Spleen (tissue), 11 donors: ENCODE data around the gene ARHGAP25. TPM values are rescaled to one million over a fixed set of nuclear protein-coding genes. Genes with fewer than 3 reads are reported as not detected.

Experiments used
- DNase-seq: peaks from one replicate; pipeline ENCODE4 v3.0.0-alpha.2; 2020
- H3K27ac ChIP-seq, 8 donors: fragments of 200-600 bp; sonication (generic) in 7 of 8; 1 replicate in 4 of 8; 2 replicates in 4 of 8; pipeline versions ENCODE4 v1.5.0 to v1.8.0; 2016 to 2021; ENCODE audit warnings: inconsistent platforms in 4 of 8, mild to moderate bottlenecking in 4 of 8, moderate library complexity in 1 of 8
- H3K27me3 ChIP-seq, 7 donors: fragments of 200-600 bp; sonication (generic) in 6 of 7; replicated peaks in 1 of 7; 1 replicate in 4 of 7; 2 replicates in 3 of 7; pipeline versions ENCODE4 v1.5.0 to v1.8.0; 2016 to 2021; ENCODE audit warnings: inconsistent platforms in 3 of 7, mild to moderate bottlenecking in 1 of 7
- H3K36me3 ChIP-seq, 6 donors: fragments of 200-600 bp; sonication (generic) in 5 of 6; 1 replicate in 4 of 6; 2 replicates in 2 of 6; pipeline versions ENCODE4 v1.5.0 to v1.8.0; 2016 to 2021; ENCODE audit warnings: inconsistent platforms in 2 of 6
- H3K4me1 ChIP-seq, 6 donors: fragments of 200-600 bp; sonication (generic) in 5 of 6; 1 replicate in 3 of 6; 2 replicates in 3 of 6; pipeline versions ENCODE4 v1.5.0 to v1.8.0; 2016 to 2021; ENCODE audit warnings: inconsistent platforms in 3 of 6
- H3K4me3 ChIP-seq, 8 donors: fragments of 200-600 bp; sonication (generic) in 7 of 8; 1 replicate in 4 of 8; 2 replicates in 4 of 8; pipeline versions ENCODE4 v1.5.0 to v1.8.0; 2016 to 2021; ENCODE audit warnings: inconsistent platforms in 4 of 8, mild to moderate bottlenecking in 4 of 8, moderate library complexity in 2 of 8
- H3K9me3 ChIP-seq, 8 donors: fragments of 200-600 bp; sonication (generic) in 7 of 8; 1 replicate in 4 of 8; 2 replicates in 4 of 8; pipeline versions ENCODE4 v1.5.0 to v1.8.0; 2016 to 2021; ENCODE audit warnings: inconsistent platforms in 4 of 8
- CTCF ChIP-seq, 11 experiments: fragments of 200-600 bp in 7 of 11; fragments of 450-650 bp in 4 of 11; sonication (generic) in 4 of 11; IDR thresholded peaks in 8 of 11; conservative IDR thresholded peaks in 3 of 11; 1 replicate in 7 of 11; 2 replicates in 4 of 11; pipeline versions ENCODE4 v1.4.0 to v1.8.0; 2016 to 2021; ENCODE audit warnings: antibody characterized with exemption in 11 of 11, inconsistent platforms in 4 of 11, mild to moderate bottlenecking in 1 of 11
- POLR2A ChIP-seq, 3 donors: fragments of 450-650 bp; IDR thresholded peaks; one replicate each; pipeline ENCODE4 v1.5.1; 2017; ENCODE audit warnings: antibody characterized with exemption in 3 of 3, mild to moderate bottlenecking in 1 of 3
- POLR2AphosphoS5 ChIP-seq, 3 donors: sonication (generic); formaldehyde crosslinking; IDR thresholded peaks; one replicate each; pipeline ENCODE4 v1.5.1; 2017; ENCODE audit warnings: antibody characterized with exemption in 3 of 3
- WGBS, 5 donors: extraction: QIAGEN DNeasy Blood & Tissue Kit in 3 of 5; methylation state at CpG; one replicate each; pipeline versions ENCODE4 v1.1.5 to v1.1.7; 2013 to 2018; 5-methylcytosine and 5-hydroxymethylcytosine counted together
- intact Hi-C: fragments of 100-400 bp; cut with DNase I; formaldehyde crosslinking; loops from one replicate; pipeline ENCODE4 v1.15.0; 2023; ENCODE audit warnings: low total_unique reads
- polyA plus RNA-seq, 3 donors: library from polyadenylated mRNA; stranded (reverse); fragments of 200-250 nt; gene quantifications; one replicate each; pipeline ENCODE4 v1.2.1, GENCODE V29; 2013
- total RNA-seq, 7 donors: library from RNA; depleted of rRNA in 3 of 7; stranded (reverse); fragments of >200 nt in 3 of 7; fragmentation: NEBNext Ultra II Directional in 4 of 7; extraction: Animal tissue kit (Norgen Biotek cat#: 25700) in 4 of 7; gene quantifications; one replicate each; pipeline versions ENCODE4 v1.1.0 to v1.2.1, GENCODE V29; 2016 to 2021
- donor health status: healthy with polysubstance abuse.
- donor health status: DM: no; HTN: no; CAD: no; lungs with moderate emphysema.
- donor health status: DM: no; HTN: no; CAD: no.
- donor health status: Bipolar disorder and iron deficiency.
- donor health status: healthy.
- donor health status: DM: no; HTN: no; CAD: no.
- donor health status: DM: yes; HTN: yes; CAD: no.

Gene ARHGAP25
- total and polyA plus RNA-seq, 10 donors = 72.0 to 173 (median 130) TPM

GRCh38 chr2:68751397-68752339 lies 17.1 kb downstream of the ARHGAP25 start:
- intact Hi-C loops = no loop called here
- Histone ChIP-seq H3K36me3 (peaks cover 0 to 8% (median 0%) of the 10 kb centered on the region in 6 donors), H3K4me3 (peak overlapping the region in 2 of 8 donors; percentile 2 to 39), H3K4me1 (peaks cover 63 to 100% (median 87%) of the 10 kb centered on the region in 6 donors), H3K27ac (peak overlapping the region; percentile 17 to 78 (median 68)), H3K9me3 (no peaks in the 10 kb centered on the region), H3K27me3 (no peaks in the 10 kb centered on the region)
- DNase-seq = peak; percentile 98
- TF ChIP-seq POLR2AphosphoS5 (IDR thresholded peaks at IDR 0.05) (peak; percentile 62 to 91 (median 79)), CTCF (IDR thresholded peaks at IDR 0.05 in 8 of 11, conservative IDR thresholded peaks at IDR 0.05 in 3 of 11) (peak; percentile 88 to 98 (median 95)), POLR2A (IDR thresholded peaks at IDR 0.05) (peak in 1 of 3 donors; percentile 14)
- 15 to 18% (median 16%) methylated on average over 15 of the region's 15 CpGs for WGBS, 5 donors

GRCh38 chr2:68753318-68753717 lies 18.7 kb downstream of the ARHGAP25 start:
- Histone ChIP-seq H3K9me3 (no peaks in the 10 kb centered on the region), H3K4me3 (no peak overlapping the region), H3K4me1 (peaks cover 52 to 92% (median 71%) of the 10 kb centered on the region in 6 donors), H3K27me3 (no peaks in the 10 kb centered on the region), H3K27ac (peak overlapping the region in 7 of 8 donors; percentile 36 to 78 (median 70)), H3K36me3 (peaks cover 0 to 14% (median 0%) of the 10 kb centered on the region in 6 donors)
- 32 to 60% (median 45%) methylated on average over 4 of the region's 4 CpGs for WGBS, 5 donors
- no peak for TF ChIP-seq POLR2AphosphoS5 (IDR thresholded peaks at IDR 0.05)
- TF ChIP-seq POLR2A (IDR thresholded peaks at IDR 0.05) = no peak
- no peak for TF ChIP-seq CTCF (IDR thresholded peaks at IDR 0.05 in 8 of 11, conservative IDR thresholded peaks at IDR 0.05 in 3 of 11)
- intact Hi-C loops = no loop called here
- no peak for DNase-seq

- H3K27me3 ChIP-seq = no peaks in the 10 kb centered on the region
- no peaks in the 10 kb centered on the region for H3K9me3 ChIP-seq
- H3K36me3 ChIP-seq = peaks cover 0 to 14% (median 0%) of the 10 kb centered on the region in 6 donors
- no peak for DNase-seq
- no peak overlapping the region for H3K4me3 ChIP-seq
- H3K4me1 ChIP-seq = peaks cover 45 to 92% (median 59%) of the 10 kb centered on the region in 6 donors
- H3K27ac ChIP-seq = peak overlapping the region in 6 of 8 donors; percentile 36 to 78 (median 72)
- intact Hi-C loops = no loop called here
- TF ChIP-seq POLR2AphosphoS5 (IDR thresholded peaks at IDR 0.05) = no peak
- TF ChIP-seq CTCF (IDR thresholded peaks at IDR 0.05 in 8 of 11, conservative IDR thresholded peaks at IDR 0.05 in 3 of 11) = no peak
- no peak for TF ChIP-seq POLR2A (IDR thresholded peaks at IDR 0.05)
Measured at GRCh38 chr2:68755071-68755470, 20.5 kb downstream of the ARHGAP25 start.

GRCh38 chr2:68756178-68756577 lies 21.6 kb downstream of the ARHGAP25 start:
- Histone ChIP-seq H3K4me1 (peaks cover 45 to 90% (median 56%) of the 10 kb centered on the region in 6 donors), H3K36me3 (peaks cover 0 to 8% (median 0%) of the 10 kb centered on the region in 6 donors), H3K27ac (peak overlapping the region in 5 of 8 donors; percentile 29 to 78 (median 74)), H3K9me3 (no peaks in the 10 kb centered on the region), H3K27me3 (no peaks in the 10 kb centered on the region), H3K4me3 (no peak overlapping the region)
- WGBS, 5 donors = 84 to 88% (median 86%) methylated on average over 2 of the region's 2 CpGs
- intact Hi-C loops = no loop called here
- TF ChIP-seq POLR2AphosphoS5 (IDR thresholded peaks at IDR 0.05) = no peak
- TF ChIP-seq CTCF (IDR thresholded peaks at IDR 0.05 in 8 of 11, conservative IDR thresholded peaks at IDR 0.05 in 3 of 11) = no peak
- TF ChIP-seq POLR2A (IDR thresholded peaks at IDR 0.05) = no peak
- no peak for DNase-seq
